Endothelial cell (in vitro differentiated cells): Measurements from ENCODE around the gene SIL1. TPM values are rescaled to one million over a fixed set of nuclear protein-coding genes. Genes with fewer than 3 reads are reported as not detected.

Source experiments
- DNase-seq: peaks from one replicate; pipeline ENCODE4 v3.0.0; 2021; ENCODE audit warnings: low spot score
- H3K27ac Mint-ChIP-seq: one replicate; pipeline ENCODE4 v1.8.0; 2021; ENCODE audit warnings: mixed read lengths, inconsistent platforms; ENCODE audit not compliant: unreplicated experiment
- H3K27me3 Mint-ChIP-seq: one replicate; pipeline ENCODE4 v1.8.0; 2021; ENCODE audit warnings: mild to moderate bottlenecking, moderate library complexity, mixed read lengths, inconsistent platforms; ENCODE audit not compliant: unreplicated experiment
- H3K36me3 Mint-ChIP-seq: one replicate; pipeline ENCODE4 v1.8.0; 2021; ENCODE audit warnings: mild to moderate bottlenecking, low read depth, mixed read lengths, inconsistent platforms; ENCODE audit not compliant: unreplicated experiment
- H3K4me1 Mint-ChIP-seq: one replicate; pipeline ENCODE4 v1.8.0; 2021; ENCODE audit warnings: mild to moderate bottlenecking, mixed read lengths, inconsistent platforms; ENCODE audit not compliant: unreplicated experiment
- H3K4me3 Mint-ChIP-seq: one replicate; pipeline ENCODE4 v1.8.0; 2021; ENCODE audit warnings: mild to moderate bottlenecking, mixed read lengths, inconsistent platforms; ENCODE audit not compliant: unreplicated experiment
- H3K9me3 Mint-ChIP-seq: one replicate; pipeline ENCODE4 v1.8.0; 2021; ENCODE audit warnings: mixed read lengths, inconsistent platforms; ENCODE audit not compliant: unreplicated experiment
- CTCF ChIP-seq: fragments of 200-600 bp; sonication (generic); IDR thresholded peaks from one replicate; pipeline ENCODE4 v1.5.0; 2021; ENCODE audit warnings: antibody characterized with exemption; ENCODE audit not compliant: unreplicated experiment
- total RNA-seq: library from RNA; stranded (reverse); fragmentation: NEBNext Ultra II Directional; extraction: Animal tissue kit (Norgen Biotek cat#: 25700); gene quantifications from one replicate; pipeline ENCODE4 v1.2.1, GENCODE V29; 2021; ENCODE audit not compliant: unreplicated experiment

Gene SIL1
- total RNA-seq, 1 donor from 2014 or later: 35.6 TPM

- Mint-ChIP-seq H3K4me1 (peaks cover 14% of the 10 kb centered on the region), H3K9me3 (no peaks in the 10 kb centered on the region), H3K4me3 (no peak overlapping the region), H3K36me3 (no peaks in the 10 kb centered on the region), H3K27me3 (no peaks in the 10 kb centered on the region), H3K27ac (no peak overlapping the region)
- TF ChIP-seq CTCF: no peak
- no peak for DNase-seq
These were observed 105.3 kb downstream of the SIL1 start for GRCh38 chr5:139092741-139093343.

- Mint-ChIP-seq H3K9me3 (no peaks in the 10 kb centered on the region), H3K4me3 (no peak overlapping the region), H3K27ac (no peak overlapping the region), H3K27me3 (no peaks in the 10 kb centered on the region), H3K36me3 (no peaks in the 10 kb centered on the region), H3K4me1 (peaks cover 15% of the 10 kb centered on the region)
- TF ChIP-seq CTCF: no peak
- no peak for DNase-seq
These were observed 106.6 kb downstream of the SIL1 start for GRCh38 chr5:139091439-139092156.

- no peak for TF ChIP-seq CTCF
- Mint-ChIP-seq H3K27me3 (peaks cover 2% of the 10 kb centered on the region), H3K4me1 (peaks cover 15% of the 10 kb centered on the region), H3K9me3 (no peaks in the 10 kb centered on the region), H3K4me3 (no peak overlapping the region), H3K36me3 (peaks cover 2% of the 10 kb centered on the region), H3K27ac (no peak overlapping the region)
- no peak for DNase-seq
These were observed 107.6 kb downstream of the SIL1 start for GRCh38 chr5:139090581-139090980.

- H3K27me3 Mint-ChIP-seq: peaks cover 3% of the 10 kb centered on the region
- H3K9me3 Mint-ChIP-seq: no peaks in the 10 kb centered on the region
- H3K36me3 Mint-ChIP-seq: peaks cover 10% of the 10 kb centered on the region
- DNase-seq: no peak
- peaks cover 13% of the 10 kb centered on the region for H3K4me1 Mint-ChIP-seq
- no peak for TF ChIP-seq CTCF
- H3K4me3 Mint-ChIP-seq: no peak overlapping the region
- H3K27ac Mint-ChIP-seq: no peak overlapping the region
These were observed 110.1 kb downstream of the SIL1 start for GRCh38 chr5:139088024-139088423.

GRCh38 chr5:139082813-139083498 lies 115.2 kb downstream of the SIL1 start:
- peaks cover 10% of the 10 kb centered on the region for H3K36me3 Mint-ChIP-seq
- DNase-seq: no peak
- no peak overlapping the region for H3K27ac Mint-ChIP-seq
- H3K9me3 Mint-ChIP-seq: no peaks in the 10 kb centered on the region
- no peak overlapping the region for H3K4me3 Mint-ChIP-seq
- peaks cover 6% of the 10 kb centered on the region for H3K4me1 Mint-ChIP-seq
- no peak for TF ChIP-seq CTCF
- peaks cover 3% of the 10 kb centered on the region for H3K27me3 Mint-ChIP-seq
